SK-MEL-5 (cell line): Measurements from ENCODE around the gene SHPK. TPM values are rescaled to one million over a fixed set of nuclear protein-coding genes. Genes with fewer than 3 reads are reported as not detected.
"Not testable (repeated sequence)": the region's sequence is repeated elsewhere in the genome, so short reads cannot be mapped to it uniquely, and the experiment has no call there.

Experiments used
- DNase-seq: peaks from one replicate; pipeline ENCODE4 v3.0.0-alpha.2; 2016; ENCODE audit warnings: low read depth, low spot score
- in situ Hi-C: cut with HindIII; loops from 2 replicates; pipeline ENCODE4 v1.10.0; 2016; ENCODE audit warnings: low sequenced_read_pairs, high pct_unique_total_duplicates, low pct_unique_long_range_greater_than_20kb
- total RNA-seq: library from RNA; depleted of rRNA; stranded (reverse); fragments of >200 nt; shearing (Covaris generic); gene quantifications from 2 replicates; pipeline ENCODE4 v1.2.3, GENCODE V29; 2014

Gene SHPK
- total RNA-seq, 1 experiment from 2014 or later: 21.8 TPM

- no peak for DNase-seq
- in situ Hi-C loops: no loop called here
Observed at GRCh38 chr17:3600529-3601205, 35.4 kb downstream of the SHPK start.

- no peak for DNase-seq
- in situ Hi-C loops: no loop called here
Observed at GRCh38 chr17:3598078-3598477, 38.0 kb downstream of the SHPK start.

GRCh38 chr17:3596804-3597464 lies 39.1 kb downstream of the SHPK start:
- in situ Hi-C loops: no loop called here

GRCh38 chr17:3594976-3595375 lies 41.1 kb downstream of the SHPK start:
- in situ Hi-C loops: no loop called here
- no peak for DNase-seq

More at GRCh38 chr17:3596804-3597464, 39.1 kb downstream of the SHPK start:
- DNase-seq: no peak

DNA sequence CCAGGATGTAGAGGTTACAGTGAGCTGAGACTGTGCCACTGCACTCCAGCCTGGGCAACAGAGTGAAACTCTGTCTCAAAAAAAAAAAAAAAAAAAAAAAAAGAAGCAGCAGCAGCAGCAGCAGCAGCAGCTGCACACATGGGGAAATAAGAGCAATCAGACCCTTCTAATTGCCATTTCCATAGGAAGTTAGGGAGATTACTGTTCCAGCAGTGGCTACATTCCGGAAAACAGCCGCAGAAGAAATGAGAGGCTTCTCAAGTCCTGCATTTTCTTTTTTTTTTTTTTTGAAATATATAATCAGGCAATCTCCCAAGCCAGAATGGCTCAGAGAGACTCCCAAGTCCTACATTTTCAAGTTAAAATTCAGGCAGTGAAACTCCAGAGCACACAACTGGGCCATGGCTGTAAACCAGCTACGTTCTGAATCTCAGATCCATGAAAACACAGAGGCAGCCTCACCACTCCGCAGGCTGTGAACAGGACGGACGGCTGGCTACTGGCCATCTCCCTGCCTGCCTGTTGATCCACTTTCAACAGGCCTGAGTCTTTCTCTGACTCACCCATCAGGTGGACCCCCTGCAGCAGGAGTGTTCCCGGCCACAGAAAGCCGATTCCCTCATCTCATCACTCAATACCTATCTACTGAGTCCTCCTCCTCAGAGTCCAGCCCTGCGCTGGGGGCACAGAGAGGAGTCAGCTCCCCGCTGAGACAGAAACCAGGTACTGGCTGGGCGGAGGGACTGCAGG lies 41.8 kb downstream of the SHPK start:
- DNase-seq: no peak
- in situ Hi-C loops: no loop called here

- DNase-seq: no peak
- in situ Hi-C loops: no loop called here
Observed at GRCh38 chr17:3593384-3593783, 42.7 kb downstream of the SHPK start.

DNA sequence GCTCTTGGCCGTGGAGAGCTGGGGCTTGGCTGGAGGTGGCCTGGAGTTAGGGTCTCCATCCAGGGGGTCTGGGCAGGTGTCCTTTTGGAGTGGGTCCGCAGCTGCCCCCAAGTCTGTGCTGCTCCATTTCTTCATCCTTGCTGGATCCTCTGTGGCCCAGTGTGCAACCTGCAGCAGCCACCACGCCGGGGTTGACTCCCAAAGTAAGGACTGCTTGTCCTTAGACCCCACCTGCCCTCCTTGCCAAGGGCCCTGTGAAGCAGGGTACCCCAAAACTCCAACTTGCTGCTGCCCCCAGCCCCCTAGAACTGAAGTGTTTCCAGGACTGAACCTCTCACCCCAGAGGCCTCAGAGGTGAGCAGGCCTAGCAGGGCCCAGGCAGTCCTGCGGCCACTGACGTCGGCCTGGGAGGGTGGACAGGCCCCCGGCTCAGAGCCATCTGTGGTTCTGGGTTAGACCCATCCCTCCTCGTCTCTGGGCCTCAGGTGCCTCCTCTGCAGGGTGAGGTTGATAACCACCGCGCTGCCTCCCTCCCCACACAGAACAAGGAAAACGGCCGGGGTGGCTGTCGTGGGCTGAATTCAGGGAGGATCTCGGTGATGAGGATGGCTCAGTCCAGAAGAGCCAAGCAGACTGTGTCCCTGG lies 43.7 kb downstream of the SHPK start:
- no peak for DNase-seq
- in situ Hi-C loops: no loop called here

- no peak for DNase-seq
- in situ Hi-C loops: no loop called here
Observed at GRCh38 chr17:3590768-3591167, 45.3 kb downstream of the SHPK start.

DNA sequence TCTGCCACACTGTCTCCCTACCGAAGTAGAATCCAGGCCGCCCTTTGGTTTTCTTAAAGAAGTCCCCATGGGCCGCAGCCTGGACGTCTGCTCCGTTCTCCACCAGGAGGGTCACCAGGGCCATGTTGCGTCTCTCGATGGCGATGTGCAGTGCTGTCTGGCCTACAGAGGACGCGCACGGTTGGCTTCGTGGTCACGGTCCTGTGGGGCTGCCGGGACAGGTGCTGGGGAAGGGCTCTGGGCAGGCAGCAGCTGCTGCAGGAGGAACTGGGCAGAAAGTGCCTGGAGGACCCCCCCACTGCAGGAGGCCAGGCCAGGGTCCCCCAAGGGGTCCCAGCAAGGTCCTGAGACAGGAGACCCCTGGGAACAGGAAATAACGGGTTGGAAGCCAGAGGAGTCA lies 45.8 kb downstream of the SHPK start:
- no peak for DNase-seq
- in situ Hi-C loops: no loop called here

DNA sequence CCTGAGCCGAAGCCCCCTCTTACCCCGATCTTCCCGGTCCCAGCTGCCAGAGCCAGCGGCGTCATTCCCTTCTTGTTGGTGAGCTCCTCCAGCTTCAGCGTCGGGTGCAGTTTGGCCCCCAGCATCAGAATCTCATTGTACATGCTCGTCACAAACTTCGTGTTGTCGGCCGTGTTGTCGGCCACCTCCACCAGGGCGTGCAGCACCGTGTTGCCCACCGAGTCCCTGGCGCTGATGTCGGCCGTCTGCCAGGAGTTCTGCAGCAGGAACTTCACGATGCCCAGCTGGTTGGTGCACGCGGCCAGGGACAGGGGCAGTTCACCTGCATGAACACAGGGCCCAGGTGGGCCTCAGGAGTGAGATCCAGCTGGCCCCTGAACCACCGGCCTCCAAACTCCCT lies 46.3 kb downstream of the SHPK start:
- no peak for DNase-seq
- in situ Hi-C loops: no loop called here

- in situ Hi-C loops: no loop called here
- DNase-seq: no peak
Observed at GRCh38 chr17:3585826-3586225, 50.2 kb downstream of the SHPK start.

DNA sequence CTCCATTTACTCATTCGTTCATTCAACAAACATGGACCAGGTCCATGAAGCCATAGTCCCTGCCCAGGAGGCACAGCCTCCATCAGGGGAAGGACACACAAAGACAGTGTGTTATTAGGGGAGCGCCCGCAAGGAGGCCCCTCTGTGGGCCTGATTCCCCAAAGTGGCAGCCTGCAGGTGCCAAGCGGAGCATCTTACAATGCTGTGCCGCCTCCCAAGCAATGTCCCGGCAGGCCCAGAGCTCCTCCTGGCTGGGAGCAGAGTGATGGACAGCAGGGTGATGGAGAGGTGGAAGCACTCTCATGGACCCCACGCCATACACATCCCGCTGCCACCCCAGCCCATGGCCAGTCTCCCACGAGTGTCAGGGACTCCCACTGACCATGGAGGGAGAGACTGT lies 52.6 kb downstream of the SHPK start:
- DNase-seq: no peak
- in situ Hi-C loops: no loop called here

DNA sequence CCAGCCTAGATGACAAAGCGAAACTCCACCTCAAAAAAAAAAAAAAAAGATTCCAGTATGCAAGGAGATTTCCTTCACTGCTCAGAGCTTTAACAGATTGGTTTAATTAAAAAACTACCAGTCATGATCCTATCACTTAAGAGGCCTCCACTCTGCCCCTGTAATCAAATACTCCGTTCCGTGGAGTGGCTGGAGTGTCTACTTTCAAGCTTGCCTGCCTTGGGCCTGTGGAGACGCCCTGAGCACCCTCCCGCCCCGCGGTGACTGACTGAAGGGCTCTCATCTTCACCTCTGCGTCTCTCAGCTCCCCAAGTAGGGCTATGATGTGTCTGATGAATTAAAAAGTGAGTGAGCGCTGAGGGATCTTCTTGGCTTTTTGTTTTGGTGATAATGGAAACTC lies 53.1 kb downstream of the SHPK start:
- in situ Hi-C loops: no loop called here
- no peak for DNase-seq

- DNase-seq, in situ Hi-C loops: not testable (repeated sequence)
Observed at GRCh38 chr17:3578667-3579066, 57.4 kb downstream of the SHPK start.

- in situ Hi-C loops: no loop called here
Observed at GRCh38 chr17:3576970-3577369, 59.1 kb downstream of the SHPK start.

GRCh38 chr17:3575511-3575910 lies 60.5 kb downstream of the SHPK start:
- DNase-seq: no peak
- in situ Hi-C loops: no loop called here

More at GRCh38 chr17:3576970-3577369, 59.1 kb downstream of the SHPK start:
- no peak for DNase-seq

GRCh38 chr17:3574231-3574630 lies 61.8 kb downstream of the SHPK start:
- DNase-seq: no peak
- in situ Hi-C loops: no loop called here
